GM12874 (cell line): ENCODE measurements around the gene TAMM41.

ENCODE experiments used
- TF ChIP-seq, protein P1 (sequence below): IDR thresholded peaks from 2 replicates; pipeline ENCODE4 v1.5.1; 2011; ENCODE audit warnings: low read depth, mild to moderate bottlenecking, control low read depth, low read length, moderate library complexity; ENCODE audit not compliant: insufficient read depth

The TAMM41 gene

DNA sequence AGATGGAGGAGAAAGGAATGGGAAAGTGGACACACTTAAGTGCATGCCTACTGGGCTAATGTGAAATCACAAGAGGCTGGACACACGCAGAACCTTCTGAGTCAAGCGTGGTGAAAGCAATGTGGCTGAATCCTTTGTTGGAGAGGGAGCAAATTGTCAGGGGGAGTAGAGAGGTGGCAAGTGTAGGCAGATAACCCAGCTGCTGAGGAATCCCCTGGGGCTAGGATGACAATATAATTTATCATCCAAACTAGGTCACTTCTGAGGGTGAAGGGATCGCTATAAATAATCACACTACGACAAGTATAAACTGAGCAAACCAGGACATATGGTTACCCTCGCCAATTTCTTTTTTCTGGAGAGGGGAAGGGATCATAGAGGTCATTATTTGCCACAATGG is 28.7 kb downstream of the TAMM41 start:
- TF ChIP-seq, protein P1, sequence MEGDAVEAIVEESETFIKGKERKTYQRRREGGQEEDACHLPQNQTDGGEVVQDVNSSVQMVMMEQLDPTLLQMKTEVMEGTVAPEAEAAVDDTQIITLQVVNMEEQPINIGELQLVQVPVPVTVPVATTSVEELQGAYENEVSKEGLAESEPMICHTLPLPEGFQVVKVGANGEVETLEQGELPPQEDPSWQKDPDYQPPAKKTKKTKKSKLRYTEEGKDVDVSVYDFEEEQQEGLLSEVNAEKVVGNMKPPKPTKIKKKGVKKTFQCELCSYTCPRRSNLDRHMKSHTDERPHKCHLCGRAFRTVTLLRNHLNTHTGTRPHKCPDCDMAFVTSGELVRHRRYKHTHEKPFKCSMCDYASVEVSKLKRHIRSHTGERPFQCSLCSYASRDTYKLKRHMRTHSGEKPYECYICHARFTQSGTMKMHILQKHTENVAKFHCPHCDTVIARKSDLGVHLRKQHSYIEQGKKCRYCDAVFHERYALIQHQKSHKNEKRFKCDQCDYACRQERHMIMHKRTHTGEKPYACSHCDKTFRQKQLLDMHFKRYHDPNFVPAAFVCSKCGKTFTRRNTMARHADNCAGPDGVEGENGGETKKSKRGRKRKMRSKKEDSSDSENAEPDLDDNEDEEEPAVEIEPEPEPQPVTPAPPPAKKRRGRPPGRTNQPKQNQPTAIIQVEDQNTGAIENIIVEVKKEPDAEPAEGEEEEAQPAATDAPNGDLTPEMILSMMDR: no peak

- TF ChIP-seq, protein P1: no peak
These were observed 31.6 kb downstream of the TAMM41 start for GRCh38 chr3:11815111-11815510.

DNA sequence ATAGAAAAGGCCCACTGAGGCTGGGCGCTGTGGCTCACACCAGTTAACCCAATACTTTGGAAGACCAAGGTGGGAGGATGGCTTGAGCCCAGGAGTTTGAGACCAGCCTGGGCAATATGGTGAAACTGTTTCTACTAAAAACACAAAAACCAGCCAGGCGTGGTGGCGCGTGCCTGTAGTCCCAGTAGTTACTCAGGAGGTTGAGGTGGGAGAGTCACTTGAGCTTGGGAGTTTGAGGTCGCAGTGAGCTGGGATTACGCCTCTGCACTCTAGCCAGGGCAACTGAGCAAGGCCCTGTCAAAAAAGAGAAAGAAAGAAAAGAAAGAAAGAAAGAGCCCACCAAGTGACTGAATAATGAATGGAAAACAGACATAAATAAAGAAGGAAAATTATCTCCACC is 32.0 kb downstream of the TAMM41 start:
- TF ChIP-seq, protein P1: no peak

DNA sequence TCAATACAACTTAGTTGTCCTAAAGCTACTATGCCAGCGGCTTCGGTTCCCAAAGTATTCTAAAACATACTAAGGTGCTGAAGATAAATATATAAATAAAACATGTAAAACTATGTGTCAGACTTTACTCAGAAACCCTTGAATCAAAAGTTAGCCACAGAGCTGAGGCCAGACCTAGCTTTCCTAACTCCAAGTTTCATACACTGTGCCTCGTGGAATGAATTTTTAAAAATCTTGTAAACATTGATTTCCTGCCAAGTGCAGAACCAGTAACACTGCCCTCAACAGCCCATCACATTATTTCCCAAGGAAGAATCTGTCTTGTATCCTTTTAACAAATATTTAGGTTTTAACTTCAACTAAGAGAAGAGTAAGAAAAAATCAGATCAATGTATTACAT is 36.4 kb downstream of the TAMM41 start:
- TF ChIP-seq, protein P1: no peak

GRCh38 chr3:11808231-11808630 is 38.5 kb downstream of the TAMM41 start:
- TF ChIP-seq, protein P1: no peak

- TF ChIP-seq, protein P1: no peak
These were observed 39.0 kb downstream of the TAMM41 start for GRCh38 chr3:11807686-11808085.

GRCh38 chr3:11805716-11806115 is 41.0 kb downstream of the TAMM41 start:
- TF ChIP-seq, protein P1: no peak
